Uterus (tissue), 2 donors: Measurements from ENCODE around the gene SH3BP2.

Experiments
- POLR2A ChIP-seq, 2 donors: fragments of 450-650 bp; IDR thresholded peaks; one replicate each; pipeline ENCODE4 v1.6.1; 2016; ENCODE audit warnings: antibody characterized with exemption in 2 of 2, mild to moderate bottlenecking in 1 of 2, moderate library complexity in 1 of 2
- TF ChIP-seq, protein P1 (sequence below), 4 experiments: fragments of 200-600 bp in 2 of 4; fragments of 450-650 bp in 2 of 4; sonication (generic) in 2 of 4; IDR thresholded peaks; one replicate each; pipeline ENCODE4 v1.5.1; 2016 to 2019; ENCODE audit warnings: antibody characterized with exemption in 4 of 4, mild to moderate bottlenecking in 2 of 4, moderate library complexity in 1 of 4

- TF ChIP-seq, protein P1, sequence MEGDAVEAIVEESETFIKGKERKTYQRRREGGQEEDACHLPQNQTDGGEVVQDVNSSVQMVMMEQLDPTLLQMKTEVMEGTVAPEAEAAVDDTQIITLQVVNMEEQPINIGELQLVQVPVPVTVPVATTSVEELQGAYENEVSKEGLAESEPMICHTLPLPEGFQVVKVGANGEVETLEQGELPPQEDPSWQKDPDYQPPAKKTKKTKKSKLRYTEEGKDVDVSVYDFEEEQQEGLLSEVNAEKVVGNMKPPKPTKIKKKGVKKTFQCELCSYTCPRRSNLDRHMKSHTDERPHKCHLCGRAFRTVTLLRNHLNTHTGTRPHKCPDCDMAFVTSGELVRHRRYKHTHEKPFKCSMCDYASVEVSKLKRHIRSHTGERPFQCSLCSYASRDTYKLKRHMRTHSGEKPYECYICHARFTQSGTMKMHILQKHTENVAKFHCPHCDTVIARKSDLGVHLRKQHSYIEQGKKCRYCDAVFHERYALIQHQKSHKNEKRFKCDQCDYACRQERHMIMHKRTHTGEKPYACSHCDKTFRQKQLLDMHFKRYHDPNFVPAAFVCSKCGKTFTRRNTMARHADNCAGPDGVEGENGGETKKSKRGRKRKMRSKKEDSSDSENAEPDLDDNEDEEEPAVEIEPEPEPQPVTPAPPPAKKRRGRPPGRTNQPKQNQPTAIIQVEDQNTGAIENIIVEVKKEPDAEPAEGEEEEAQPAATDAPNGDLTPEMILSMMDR (IDR thresholded peaks at IDR 0.05) = no peak
- no peak for TF ChIP-seq POLR2A (IDR thresholded peaks at IDR 0.05)
These were observed 93.3 kb downstream of the SH3BP2 start for GRCh38 chr4:2886161-2886560.
